Measurements from ENCODE around the gene PIGL. TPM values are rescaled to one million over a fixed set of nuclear protein-coding genes. Genes with fewer than 3 reads are reported as not detected.

The PIGL gene
- total and polyA plus RNA-seq, 2 donors (not counting 3 experiments of a cell fraction or from before 2014, with no cell fraction given), result 28.6 to 40.8 TPM

GRCh38 chr17:16302856-16303255, 85.8 kb downstream of the PIGL start:
- no peak overlapping the region for H3K27ac ChIP-seq (ENCODE audit: insufficient read depth, low read depth, low read length)
- no peak overlapping the region for H2AFZ ChIP-seq (ENCODE audit: low read depth, low read length)
- H3K27me3 ChIP-seq (ENCODE audit: control insufficient read depth in 2 of 2, insufficient read depth in 2 of 2, low read length in 2 of 2), result no peaks in the 10 kb centered on the region
- H4K20me1 ChIP-seq (replicated peaks; ENCODE audit: control insufficient read depth, extremely low read depth, insufficient read depth, low read length), result no peaks in the 10 kb centered on the region
- H3K79me2 ChIP-seq (ENCODE audit: control insufficient read depth, insufficient read depth, low read length), result no peaks in the 10 kb centered on the region
- no peaks in the 10 kb centered on the region for H3K9me3 ChIP-seq (replicated peaks; ENCODE audit: control insufficient read depth, insufficient read depth, low read length)
- intact Hi-C loops (cut with micrococcal nuclease) (no loop called here), dilution Hi-C loops (cut with MboI; ENCODE audit: extremely low pct_ligation_motif_present, low sequenced_read_pairs) (no loop called here)
- H3K36me3 ChIP-seq (ENCODE audit: control insufficient read depth in 2 of 2, extremely low read depth in 1 of 2, insufficient read depth in 2 of 2, low read length in 2 of 2), result no peaks in the 10 kb centered on the region
- no peak overlapping the region for H3K4me3 ChIP-seq (replicated peaks in 1 of 3; ENCODE audit: insufficient read depth in 1 of 3, low read depth in 1 of 3, low read length in 3 of 3)
- POLR2A ChIA-PET, result interaction anchor here (0.6 kb wide), 1 partner anchor 78 kb away, joined by 6 read pairs; the partner anchor contains the start of gene UBB
- TF ChIP-seq FOS (IDR thresholded peaks at IDR 0.05; ENCODE audit: borderline replicate concordance, insufficient read depth, low read length) (no peak), POLR2A (IDR thresholded peaks at IDR 0.05; ENCODE audit: low read depth, low read length) (no peak), EZH2 (IDR thresholded peaks at IDR 0.05; ENCODE audit: borderline replicate concordance, low read depth, low read length, severe bottlenecking) (no peak), MYC (IDR thresholded peaks at IDR 0.05; ENCODE audit: low read depth, low read length) (no peak), POLR2AphosphoS5 (IDR thresholded peaks at IDR 0.05; ENCODE audit: insufficient read depth, low read depth, low read length) (no peak), GATA2 (IDR thresholded peaks at IDR 0.05; ENCODE audit: insufficient read depth, insufficient read length, low read depth, low read length) (no peak), JUN (IDR thresholded peaks at IDR 0.05; ENCODE audit: borderline replicate concordance, insufficient read depth, insufficient read length, low read depth) (no peak), MAX (IDR thresholded peaks at IDR 0.05; ENCODE audit: insufficient read depth, insufficient read length) (no peak)
- TF ChIP-seq, protein P1, sequence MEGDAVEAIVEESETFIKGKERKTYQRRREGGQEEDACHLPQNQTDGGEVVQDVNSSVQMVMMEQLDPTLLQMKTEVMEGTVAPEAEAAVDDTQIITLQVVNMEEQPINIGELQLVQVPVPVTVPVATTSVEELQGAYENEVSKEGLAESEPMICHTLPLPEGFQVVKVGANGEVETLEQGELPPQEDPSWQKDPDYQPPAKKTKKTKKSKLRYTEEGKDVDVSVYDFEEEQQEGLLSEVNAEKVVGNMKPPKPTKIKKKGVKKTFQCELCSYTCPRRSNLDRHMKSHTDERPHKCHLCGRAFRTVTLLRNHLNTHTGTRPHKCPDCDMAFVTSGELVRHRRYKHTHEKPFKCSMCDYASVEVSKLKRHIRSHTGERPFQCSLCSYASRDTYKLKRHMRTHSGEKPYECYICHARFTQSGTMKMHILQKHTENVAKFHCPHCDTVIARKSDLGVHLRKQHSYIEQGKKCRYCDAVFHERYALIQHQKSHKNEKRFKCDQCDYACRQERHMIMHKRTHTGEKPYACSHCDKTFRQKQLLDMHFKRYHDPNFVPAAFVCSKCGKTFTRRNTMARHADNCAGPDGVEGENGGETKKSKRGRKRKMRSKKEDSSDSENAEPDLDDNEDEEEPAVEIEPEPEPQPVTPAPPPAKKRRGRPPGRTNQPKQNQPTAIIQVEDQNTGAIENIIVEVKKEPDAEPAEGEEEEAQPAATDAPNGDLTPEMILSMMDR (IDR thresholded peaks at IDR 0.05; ENCODE audit: extremely low read depth in 1 of 2, insufficient read depth in 1 of 2, low read depth in 1 of 2, low read length in 2 of 2), result no peak
- BruUV-seq (replicated peaks), result no TSS peak
- H3K4me2 ChIP-seq (ENCODE audit: insufficient read depth, low read length), result no peak overlapping the region
- H3K9ac ChIP-seq (replicated peaks; ENCODE audit: extremely low read depth, insufficient read depth, low read length), result no peak overlapping the region
- no peaks in the 10 kb centered on the region for H3K9me1 ChIP-seq (replicated peaks; ENCODE audit: control insufficient read depth, extremely low read depth, insufficient read depth, low read length)
- no peak for DNase-seq (ENCODE audit: low read depth, low spot score)
- FAIRE-seq, result no peak
- CTCF ChIA-PET, result interaction anchor here (0.7 to 3.6 kb wide), 4 partner anchors 17 to 125 kb away, joined by 3 to 23 read pairs (median 9); no protein-coding TSS in a partner anchor
- H3K4me1 ChIP-seq (ENCODE audit: control insufficient read depth, extremely low read depth, insufficient read depth, low read length), result no peaks in the 10 kb centered on the region

All from endothelial cell of umbilical vein (primary cell).